HG03520 (cell line): ENCODE measurements around the gene PRDX5.
A peak's percentile ranks its signal among the peaks of the same experiment; 100 is the strongest.

ENCODE experiments used
- ATAC-seq: cut with Tn5 transposase; IDR thresholded peaks from one replicate; pipeline ENCODE4 v1.9.1; 2021; ENCODE audit warnings: mild to moderate bottlenecking, moderate library complexity; ENCODE audit not compliant: unreplicated experiment

The PRDX5 gene

DNA sequence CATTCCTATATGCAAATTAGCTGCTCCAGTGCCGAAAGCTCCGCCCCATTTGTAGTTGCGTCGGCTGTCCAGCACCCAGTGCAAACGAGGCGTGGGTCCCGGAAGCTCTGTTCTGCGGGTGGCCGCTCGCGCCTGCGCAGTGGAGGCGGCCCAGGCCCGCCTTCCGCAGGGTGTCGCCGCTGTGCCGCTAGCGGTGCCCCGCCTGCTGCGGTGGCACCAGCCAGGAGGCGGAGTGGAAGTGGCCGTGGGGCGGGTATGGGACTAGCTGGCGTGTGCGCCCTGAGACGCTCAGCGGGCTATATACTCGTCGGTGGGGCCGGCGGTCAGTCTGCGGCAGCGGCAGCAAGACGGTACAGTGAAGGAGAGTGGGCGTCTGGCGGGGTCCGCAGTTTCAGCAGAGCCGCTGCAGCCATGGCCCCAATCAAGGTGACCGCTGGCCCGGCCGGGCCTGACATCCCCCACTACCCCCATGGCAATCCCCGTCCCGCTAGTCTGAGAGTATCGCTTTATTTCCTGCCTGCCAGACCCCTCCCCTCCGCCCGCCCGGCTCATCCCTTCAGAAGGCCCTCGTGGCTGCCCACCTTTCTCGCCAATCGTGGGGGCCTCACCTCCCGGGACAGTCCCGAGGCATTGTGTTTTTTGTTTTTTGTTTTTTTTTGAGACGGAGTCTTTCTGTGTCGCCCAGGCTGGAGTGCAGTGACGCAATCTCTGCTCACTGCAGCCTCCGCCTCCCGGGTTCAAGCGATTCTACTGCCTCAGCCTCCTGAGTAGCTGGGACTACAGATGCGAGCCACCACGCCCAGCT, at the start of gene PRDX5:
Gene PRDX5, plus strand, starts transcription at position 161 of the 805 bp plus-strand sequence. Its CDS starts 95 bp downstream, at position 256.
- ATAC-seq = peak; percentile 63

DNA sequence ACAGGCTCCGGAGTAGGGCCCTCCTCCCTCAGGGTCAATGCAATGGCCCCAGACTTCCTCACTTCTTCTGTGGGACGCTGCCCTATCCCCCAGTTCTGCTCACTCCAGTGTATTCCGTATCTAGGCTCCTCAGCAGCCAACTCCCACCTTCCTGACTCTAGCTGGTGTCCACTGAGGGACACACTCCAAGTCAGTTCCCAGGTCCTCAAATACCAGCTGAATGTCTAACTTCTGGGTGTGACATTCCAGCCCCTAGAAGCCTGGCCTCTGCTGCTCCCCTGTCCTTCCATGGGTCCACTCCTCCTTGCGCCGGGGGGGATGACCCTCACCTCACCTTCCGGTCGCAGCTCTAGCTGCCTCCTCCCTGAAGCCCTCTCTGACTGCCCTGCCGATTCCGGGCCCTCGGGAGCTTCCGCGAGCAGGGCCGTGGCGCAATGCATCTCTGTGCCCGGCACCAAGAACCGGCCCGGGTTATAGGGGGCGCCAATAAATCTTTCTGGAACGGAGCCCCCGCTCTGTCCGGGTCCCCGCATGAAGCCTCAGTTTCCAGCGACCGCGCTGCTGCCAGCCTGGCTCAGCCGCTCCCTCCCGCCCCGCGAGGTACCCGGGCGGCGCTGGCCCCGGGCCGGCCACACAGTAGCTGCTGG, 48.9 kb upstream of the PRDX5 start:
- ATAC-seq = no peak

DNA sequence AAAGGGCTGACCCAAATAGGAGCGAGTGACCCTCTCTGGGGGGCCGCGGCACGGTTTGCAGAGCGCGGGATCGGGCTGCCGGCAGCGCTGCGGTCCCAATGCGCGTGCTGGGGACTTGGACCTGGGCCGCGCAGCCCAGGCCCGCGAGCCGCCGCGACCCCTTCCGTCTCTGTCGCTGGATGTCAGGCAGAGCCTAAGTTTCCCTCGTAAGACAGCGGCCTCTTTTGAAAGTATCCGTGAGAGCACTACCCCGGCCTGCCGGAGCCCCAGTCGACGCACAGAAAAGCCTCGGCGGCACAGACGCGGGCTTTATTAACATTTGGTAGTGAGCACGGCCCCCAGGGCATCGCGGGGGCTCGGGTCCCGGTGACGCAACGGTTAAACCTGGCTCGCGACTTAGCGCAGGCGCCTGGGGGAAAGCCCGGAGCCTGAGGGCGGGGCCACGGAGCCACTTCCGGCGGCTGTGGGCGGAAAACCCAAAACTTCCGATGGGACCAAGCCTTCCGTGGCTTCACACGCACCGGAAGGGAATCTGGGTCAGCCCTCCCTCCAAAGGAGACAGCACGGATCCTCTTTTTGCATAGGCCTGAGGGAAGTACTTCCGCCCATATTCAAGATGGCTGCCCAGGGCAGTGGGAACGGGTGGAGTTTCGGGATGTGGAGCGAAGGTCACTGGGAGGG, 48.2 kb upstream of the PRDX5 start:
- peak; percentile 47 for ATAC-seq

GRCh38 chr11:64275031-64275800, 42.7 kb upstream of the PRDX5 start:
- no peak for ATAC-seq

GRCh38 chr11:64275841-64276240, 42.1 kb upstream of the PRDX5 start:
- no peak for ATAC-seq

DNA sequence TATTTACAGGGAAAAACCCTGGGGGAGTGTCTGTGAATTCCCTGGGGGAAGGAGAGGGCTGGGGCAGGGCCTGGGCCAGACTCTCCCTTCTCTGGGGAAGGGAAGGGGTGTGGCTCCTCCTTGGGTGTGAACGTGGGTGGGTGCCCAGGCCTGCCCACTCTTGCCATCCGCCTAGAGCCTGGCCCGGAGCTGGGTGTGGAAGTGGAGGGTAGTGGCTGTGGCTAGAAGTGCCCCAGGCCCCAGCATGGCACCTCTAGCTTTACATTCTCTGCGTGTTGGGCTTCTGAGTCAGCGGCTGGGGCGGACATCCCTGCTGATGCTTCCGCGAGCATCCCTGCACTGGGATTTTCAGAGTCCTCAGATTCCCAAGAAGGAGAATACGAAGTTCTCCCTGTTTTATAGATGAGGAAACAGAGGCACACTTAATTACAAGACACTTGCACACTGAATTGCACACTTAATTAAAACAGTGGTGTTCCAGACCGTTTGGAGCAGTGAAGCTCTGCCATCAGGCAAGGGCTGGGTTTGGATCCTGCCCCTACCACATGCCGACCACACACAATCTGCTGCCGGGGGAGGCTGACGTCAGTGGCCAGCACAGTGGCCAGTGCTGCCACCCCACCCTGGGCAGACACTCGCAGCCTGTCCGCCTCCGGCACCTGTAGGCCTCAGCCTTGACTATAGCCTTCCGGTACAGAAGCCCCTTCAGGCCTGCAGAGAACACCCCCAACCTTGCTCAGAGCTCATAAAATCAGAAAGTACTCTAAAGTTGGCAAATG, 41.1 kb upstream of the PRDX5 start:
- ATAC-seq = no peak

DNA sequence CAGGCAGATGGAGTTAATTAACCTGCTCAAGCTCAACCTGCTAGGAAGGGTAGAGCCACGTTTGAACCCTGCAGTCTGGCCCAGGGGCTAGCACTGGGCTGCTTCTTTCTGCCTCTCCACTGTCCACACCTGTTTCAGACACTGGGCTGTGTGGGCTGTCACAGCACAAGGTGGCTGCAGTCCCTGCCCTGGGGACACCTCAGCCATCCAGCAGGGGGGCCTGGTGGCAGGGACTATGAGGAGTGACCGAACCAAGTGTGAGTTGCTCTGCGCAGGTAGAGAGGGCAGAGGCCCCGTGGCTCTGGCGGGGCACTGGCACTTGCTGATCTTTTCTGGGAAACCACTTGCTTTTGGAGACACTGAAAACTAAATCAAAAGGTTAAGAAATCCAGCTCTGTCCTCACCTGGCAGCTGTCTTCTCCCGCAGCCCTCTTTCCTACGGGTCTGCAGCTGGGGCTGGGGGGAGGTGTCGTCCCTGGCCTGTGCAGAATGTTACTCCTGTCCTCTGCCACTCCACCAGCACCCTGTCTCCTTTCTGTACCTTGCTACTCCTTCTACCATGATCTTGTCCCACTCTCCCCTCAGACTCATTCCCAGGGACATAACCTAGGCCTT, 39.2 kb upstream of the PRDX5 start:
- ATAC-seq = no peak

DNA sequence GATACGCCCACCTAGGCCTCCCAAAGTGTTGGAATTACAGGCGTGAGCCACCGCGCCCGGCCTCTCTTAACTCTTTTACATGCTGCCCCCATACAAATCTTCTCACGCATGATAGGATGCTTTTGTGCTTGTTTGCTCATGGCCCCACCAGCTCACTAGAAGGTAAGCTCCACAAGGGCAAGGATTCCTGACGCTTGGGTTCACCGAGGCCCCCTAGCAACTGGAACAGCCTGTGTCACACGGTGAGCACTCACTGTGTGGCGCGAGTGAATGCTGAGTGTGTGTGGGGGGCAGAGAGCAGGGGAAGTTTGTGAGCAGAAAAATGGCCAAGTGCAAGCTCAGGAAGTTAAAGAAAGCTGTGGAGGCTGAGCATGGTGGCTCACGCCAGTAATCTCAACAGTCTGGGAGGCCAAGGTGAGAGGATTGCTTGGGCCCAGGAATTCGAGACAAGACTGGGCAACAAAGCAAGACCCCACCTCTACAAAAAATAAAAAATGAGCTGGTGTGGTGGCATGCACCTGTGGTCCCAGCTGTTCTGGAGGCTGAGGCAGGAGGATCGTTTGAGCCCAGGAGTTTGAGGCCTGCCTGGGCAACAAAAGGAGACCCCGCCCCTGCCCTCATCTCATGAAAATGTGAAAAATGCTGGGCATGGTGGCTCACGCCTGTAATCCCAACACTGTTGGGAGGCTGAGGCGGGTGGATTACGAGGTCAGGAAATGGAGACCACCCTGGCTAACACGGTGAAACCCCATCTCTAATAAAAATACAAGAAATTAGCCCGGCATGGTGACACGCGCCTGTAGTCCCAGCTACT, 35.8 kb upstream of the PRDX5 start:
- no peak for ATAC-seq

GRCh38 chr11:64283092-64283491, 34.8 kb upstream of the PRDX5 start:
- ATAC-seq = no peak

DNA sequence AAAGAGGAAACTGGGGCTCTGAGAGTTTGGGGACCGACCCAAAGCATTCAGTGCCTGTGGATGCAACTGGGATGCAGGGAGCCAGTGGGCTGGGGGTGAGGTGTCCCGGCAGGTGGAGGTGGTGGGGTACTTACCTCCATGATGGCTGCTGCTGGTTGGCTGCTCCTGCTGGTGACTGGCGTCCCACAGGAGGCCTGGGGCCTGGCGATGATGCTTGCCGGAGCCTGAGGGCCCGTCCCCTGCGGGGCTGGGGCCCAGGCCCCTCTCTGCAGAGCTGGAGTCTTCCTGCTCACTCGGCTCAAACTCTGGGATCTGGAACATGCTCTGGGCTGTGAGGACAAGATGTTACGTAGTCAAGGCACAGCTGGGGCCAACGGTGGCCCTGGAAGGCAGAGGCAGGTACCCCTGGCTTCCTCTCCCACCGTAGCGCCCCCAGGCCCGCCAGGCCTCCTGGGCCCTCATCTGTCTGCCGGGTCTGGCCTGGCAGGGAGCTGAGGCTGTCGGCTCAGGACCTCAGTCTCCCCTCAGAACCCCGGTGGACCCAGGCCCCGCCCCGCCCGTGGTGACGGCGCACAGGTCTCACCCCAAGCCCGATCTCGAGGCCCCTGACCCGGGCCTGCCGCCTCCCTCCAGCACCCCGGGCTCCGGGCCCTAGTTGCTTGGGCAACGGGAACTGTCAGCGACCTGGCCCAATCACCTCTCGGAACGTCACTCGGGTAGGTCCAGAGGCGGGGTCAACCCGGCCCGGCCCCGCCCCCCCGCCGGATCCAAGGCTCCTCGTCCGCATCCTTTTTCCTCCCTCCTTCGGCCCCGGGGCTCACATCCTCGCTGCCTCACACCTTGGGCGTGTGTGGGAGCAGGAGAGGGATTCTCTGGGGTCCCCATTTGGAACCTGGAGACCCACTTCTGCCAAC, 33.6 kb upstream of the PRDX5 start, which contains the start of gene BAD:
Gene BAD, minus strand, starts transcription at position 618 of the 914 bp plus-strand sequence. Its CDS starts 297 bp downstream, at position 321.
- peak; percentile 64 for ATAC-seq

DNA sequence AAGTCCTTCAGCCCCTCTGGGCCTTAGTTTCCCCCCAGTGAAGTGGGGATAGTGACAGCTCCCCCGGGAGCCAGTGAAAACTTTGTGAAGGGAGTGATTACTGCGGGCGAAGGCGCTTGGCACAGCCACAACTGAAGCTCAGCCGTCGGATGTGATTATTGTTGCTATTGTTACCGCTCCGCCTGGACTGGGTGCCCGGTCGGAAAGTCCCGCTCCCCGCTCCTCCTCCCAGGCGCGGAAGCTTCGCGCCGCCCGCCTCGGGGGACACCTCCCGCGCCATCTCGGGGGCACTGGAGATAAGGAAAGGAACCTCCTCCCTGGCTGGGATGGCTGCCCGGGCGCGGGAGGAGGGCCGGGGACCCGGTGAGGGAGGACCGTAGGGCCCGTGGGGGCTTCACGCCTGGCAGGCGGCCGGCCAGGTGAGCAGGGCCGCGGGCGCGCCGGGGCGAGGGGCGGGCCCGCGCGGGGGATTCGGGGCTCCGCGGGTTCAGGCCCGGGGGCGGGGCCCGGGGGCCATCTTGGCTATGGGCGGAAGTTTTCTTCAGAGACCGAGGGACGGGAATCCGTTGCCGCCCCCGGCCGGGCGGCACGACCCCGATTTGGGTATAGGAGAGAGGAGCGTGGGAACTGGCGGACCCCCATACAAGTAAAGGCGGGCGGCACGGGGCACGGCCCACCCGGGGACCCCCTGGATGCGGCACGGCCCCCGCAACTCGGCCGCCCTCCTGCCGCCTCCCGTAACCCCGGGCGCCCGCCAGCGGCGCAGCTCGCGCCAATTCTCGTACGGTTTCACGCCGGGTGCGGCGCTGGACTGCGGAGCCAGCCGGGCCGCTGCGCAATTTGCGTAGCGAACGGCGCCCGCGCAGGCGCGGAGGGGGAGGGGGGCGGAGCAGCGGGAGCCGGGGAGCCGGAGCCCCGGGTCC, 32.7 kb upstream of the PRDX5 start, which contains the start of gene GPR137:
Gene GPR137, plus strand, starts transcription at position 887 of the 923 bp plus-strand sequence. CDS start 677 bp downstream, outside the sequence.
- peak; percentile 54 for ATAC-seq

GRCh38 chr11:64285885-64286800, 31.8 kb upstream of the PRDX5 start:
- no peak for ATAC-seq

DNA sequence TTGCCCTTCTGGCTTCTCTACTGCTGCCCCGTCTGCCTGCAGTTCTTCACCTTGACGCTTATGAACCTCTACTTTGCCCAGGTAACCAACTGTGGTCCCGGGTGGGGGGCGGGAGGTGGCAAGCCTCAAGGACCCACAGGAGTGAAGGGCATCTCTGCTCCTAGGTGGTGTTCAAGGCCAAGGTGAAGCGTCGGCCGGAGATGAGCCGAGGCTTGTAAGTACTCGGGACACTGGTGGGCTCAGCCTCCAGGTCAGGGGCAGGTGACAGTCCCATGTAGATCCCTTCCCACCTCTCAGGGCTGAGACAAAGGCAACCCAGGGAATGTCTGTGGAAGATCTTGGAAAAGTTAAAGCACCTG, 31.1 kb upstream of the PRDX5 start:
- no peak for ATAC-seq

DNA sequence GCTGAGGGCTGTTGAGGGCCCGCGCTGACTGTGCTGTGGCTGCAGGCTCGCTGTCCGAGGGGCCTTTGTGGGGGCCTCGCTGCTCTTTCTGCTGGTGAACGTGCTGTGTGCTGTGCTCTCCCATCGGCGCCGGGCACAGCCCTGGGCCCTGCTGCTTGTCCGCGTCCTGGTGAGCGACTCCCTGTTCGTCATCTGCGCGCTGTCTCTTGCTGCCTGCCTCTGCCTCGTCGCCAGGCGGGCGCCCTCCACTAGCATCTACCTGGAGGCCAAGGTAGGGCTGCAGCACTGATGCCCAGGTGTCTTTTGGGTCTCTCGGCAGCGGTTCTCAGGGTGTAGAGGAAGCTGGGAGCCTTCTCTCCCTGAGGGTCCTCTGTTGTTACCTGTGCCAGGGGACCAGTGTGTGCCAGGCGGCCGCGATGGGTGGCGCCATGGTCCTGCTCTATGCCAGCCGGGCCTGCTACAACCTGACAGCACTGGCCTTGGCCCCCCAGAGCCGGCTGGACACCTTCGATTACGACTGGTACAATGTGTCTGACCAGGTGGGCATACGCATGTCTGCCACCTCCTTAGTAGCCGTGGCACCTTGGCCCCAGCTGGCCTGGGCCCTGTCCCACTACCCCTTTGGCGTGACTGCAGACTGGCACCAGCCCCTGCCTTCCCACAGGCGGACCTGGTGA, 30.1 kb upstream of the PRDX5 start:
- ATAC-seq = no peak

DNA sequence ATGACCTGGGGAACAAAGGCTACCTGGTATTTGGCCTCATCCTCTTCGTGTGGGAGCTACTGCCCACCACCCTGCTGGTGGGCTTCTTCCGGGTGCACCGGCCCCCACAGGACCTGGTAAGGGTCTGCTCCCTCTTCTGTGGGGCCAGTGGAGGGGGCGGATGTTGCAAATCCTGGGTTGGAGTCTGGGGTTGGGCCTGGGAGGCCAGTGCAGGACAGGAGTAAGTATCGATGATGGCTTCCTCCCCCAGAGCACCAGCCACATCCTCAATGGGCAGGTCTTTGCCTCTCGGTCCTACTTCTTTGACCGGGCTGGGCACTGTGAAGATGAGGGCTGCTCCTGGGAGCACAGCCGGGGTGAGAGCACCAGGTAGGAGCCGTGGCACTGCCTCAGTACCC, 29.6 kb upstream of the PRDX5 start:
- no peak for ATAC-seq
